Hepatocyte (in vitro differentiated cells): ENCODE measurements around the gene SYNGAP1. TPM values are rescaled to one million over a fixed set of nuclear protein-coding genes. Genes with fewer than 3 reads are reported as not detected.
"Not testable (repeated sequence)": the region's sequence is repeated elsewhere in the genome, so short reads cannot be mapped to it uniquely, and the experiment has no call there.

Experiments
- DNase-seq: peaks from one replicate; pipeline ENCODE4 v3.0.0-alpha.2; 2016; ENCODE audit warnings: low spot score
- H2AFZ ChIP-seq: fragments of 200-600 bp; sonication (generic); 2 replicates; pipeline ENCODE4 v1.6.0; 2016; ENCODE audit warnings: antibody characterized with exemption, mild to moderate bottlenecking
- H3K27ac ChIP-seq: fragments of 200-600 bp; sonication (generic); 2 replicates; pipeline ENCODE4 v1.5.1; 2016; ENCODE audit warnings: mild to moderate bottlenecking
- H3K27me3 ChIP-seq: fragments of 200-600 bp; sonication (generic); 2 replicates; pipeline ENCODE4 v1.6.1; 2016
- H3K36me3 ChIP-seq: fragments of 200-600 bp; sonication (generic); replicated peaks from 2 replicates; pipeline ENCODE4 v1.5.1; 2016; ENCODE audit warnings: low read depth; ENCODE audit not compliant: insufficient read depth
- H3K4me1 ChIP-seq: fragments of 200-600 bp; sonication (generic); 2 replicates; pipeline ENCODE4 v1.5.1; 2016; ENCODE audit warnings: mild to moderate bottlenecking, moderate library complexity; ENCODE audit not compliant: insufficient read depth
- H3K4me2 ChIP-seq: fragments of 200-600 bp; sonication (generic); 2 replicates; pipeline ENCODE4 v1.6.0; 2016
- H3K4me3 ChIP-seq: fragments of 200-600 bp; sonication (generic); 2 replicates; pipeline ENCODE4 v1.5.1; 2016; ENCODE audit warnings: mild to moderate bottlenecking
- H3K79me2 ChIP-seq: fragments of 200-600 bp; sonication (generic); 2 replicates; pipeline ENCODE4 v1.6.0; 2017; ENCODE audit warnings: mild to moderate bottlenecking
- H3K9me2 ChIP-seq: fragments of 200-600 bp; sonication (generic); replicated peaks from 2 replicates; pipeline ENCODE4 v1.6.0; 2017; ENCODE audit warnings: mild to moderate bottlenecking; ENCODE audit not compliant: insufficient read depth
- H3K9me3 ChIP-seq: fragments of 200-600 bp; sonication (generic); 2 replicates; pipeline ENCODE4 v1.5.1; 2016; ENCODE audit warnings: low read depth, mild to moderate bottlenecking
- H4K20me1 ChIP-seq: fragments of 200-600 bp; sonication (generic); 2 replicates; pipeline ENCODE4 v1.6.0; 2016; ENCODE audit warnings: mild to moderate bottlenecking; ENCODE audit not compliant: insufficient read depth, poor library complexity, severe bottlenecking
- CTCF ChIP-seq: fragments of 200-600 bp; sonication (generic); IDR thresholded peaks from 2 replicates; pipeline ENCODE4 v1.5.1; 2016; ENCODE audit warnings: antibody characterized with exemption, mild to moderate bottlenecking; ENCODE audit not compliant: poor library complexity
- EZH2 ChIP-seq: fragments of 200-600 bp; sonication (generic); IDR thresholded peaks from 2 replicates; pipeline ENCODE4 v1.6.1; 2016; ENCODE audit warnings: antibody characterized with exemption, mild to moderate bottlenecking, borderline replicate concordance
- EZH2phosphoT487 ChIP-seq: fragments of 200-600 bp; sonication (generic); IDR thresholded peaks from one replicate; pipeline ENCODE4 v1.6.1; 2018; ENCODE audit warnings: antibody characterized with exemption, mild to moderate bottlenecking, low read depth, moderate library complexity; ENCODE audit not compliant: unreplicated experiment, severe bottlenecking
- WGBS: methylation state at CpG from one replicate; pipeline ENCODE4 v1.1.6; 2016; ENCODE audit warnings: low lambda C conversion rate; ENCODE audit errors: missing lambda C conversion rate; 5-methylcytosine and 5-hydroxymethylcytosine counted together
- polyA plus RNA-seq: library from polyadenylated mRNA; unstranded; fragments of >200 nt; fragmentation: Nextera tagmentation; extraction: Ambion mirVana; gene quantifications from 2 replicates; pipeline ENCODE4 v1.2.1, GENCODE V29; 2016
- total RNA-seq: library from RNA; depleted of rRNA; stranded (reverse); fragments of >200 nt; gene quantifications from 2 replicates; pipeline ENCODE4 v1.2.3, GENCODE V29; 2014

SYNGAP1 gene
- total RNA-seq (5.3 and 6.6 TPM in 2 replicates), polyA plus RNA-seq (4.9 and 5.7 TPM in 2 replicates)

GRCh38 chr6:33419580-33420490, at the start of gene SYNGAP1:
SYNGAP1 (plus strand) TSS chr6:33420065; CDS start chr6:33420265, 200 bp downstream.
- H3K79me2 ChIP-seq: peaks cover 53% of the 10 kb centered on the region

GRCh38 chr6:33371901-33372300, 48.0 kb upstream of the SYNGAP1 start:
- H3K4me3 ChIP-seq, H3K9me2 ChIP-seq, DNase-seq, H3K4me1 ChIP-seq, H3K27me3 ChIP-seq, H3K4me2 ChIP-seq, H4K20me1 ChIP-seq, H3K27ac ChIP-seq, H3K36me3 ChIP-seq, H3K9me3 ChIP-seq, H3K79me2 ChIP-seq, H2AFZ ChIP-seq: not testable (repeated sequence)
- 89% methylated on average over 8 of the region's 8 CpGs for WGBS

More at GRCh38 chr6:33419580-33420490, at the start of gene SYNGAP1:
- Histone ChIP-seq H4K20me1 (peaks cover 3% of the 10 kb centered on the region), H3K4me1 (peaks cover 32% of the 10 kb centered on the region), H3K4me3 (peak within 1 kb of the TSS; percentile 17), H3K36me3 (no peaks in the 10 kb centered on the region), H3K9me2 (no peaks in the 10 kb centered on the region), H3K4me2 (peak within 1 kb of the TSS; percentile 75), H3K27ac (peak within 1 kb of the TSS; percentile 96), H2AFZ (peak within 1 kb of the TSS; percentile 62), H3K27me3 (no peaks in the 10 kb centered on the region), H3K9me3 (no peaks in the 10 kb centered on the region)
- TF ChIP-seq CTCF (no peak), EZH2phosphoT487 (no peak), EZH2 (no peak)
- peak; percentile 75 for DNase-seq
- WGBS: 17% methylated on average over 2 of the region's 22 CpGs

DNA sequence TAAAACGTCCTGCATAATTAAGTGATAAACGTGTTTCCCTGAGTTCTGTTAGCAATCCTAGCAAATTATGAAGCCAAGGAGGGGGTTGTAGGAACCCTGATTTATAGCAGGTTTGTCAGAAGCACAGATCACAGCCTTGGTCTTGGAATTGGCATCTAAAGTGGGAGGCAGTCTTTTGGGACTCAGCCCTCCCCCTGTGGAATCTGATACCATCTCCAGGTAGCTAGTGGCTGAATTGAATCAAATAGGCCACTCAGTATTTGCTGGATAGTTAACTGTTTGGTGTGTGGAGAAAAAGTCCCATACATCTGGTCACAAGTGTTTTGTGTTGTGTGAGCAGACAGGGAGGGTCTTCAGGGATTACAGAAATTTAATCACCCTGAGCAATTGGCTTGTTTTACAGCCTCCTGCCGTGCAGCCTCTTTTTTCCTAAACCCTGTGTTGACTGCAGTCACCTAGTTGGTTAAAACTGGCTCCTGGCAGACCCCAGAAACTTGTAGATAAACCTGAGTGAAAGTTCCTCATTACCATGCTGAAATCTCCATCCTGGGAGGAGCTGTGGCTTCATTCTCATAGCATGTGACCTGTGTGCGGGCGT, 47.2 kb upstream of the SYNGAP1 start:
- Histone ChIP-seq H3K4me2 (no peak overlapping the region), H2AFZ (no peak overlapping the region), H3K27me3 (no peaks in the 10 kb centered on the region), H3K79me2 (no peaks in the 10 kb centered on the region), H3K27ac (no peak overlapping the region), H3K9me3 (no peaks in the 10 kb centered on the region), H3K4me1 (peaks cover 5% of the 10 kb centered on the region), H4K20me1 (no peaks in the 10 kb centered on the region), H3K9me2 (no peaks in the 10 kb centered on the region), H3K36me3 (no peaks in the 10 kb centered on the region), H3K4me3 (no peak overlapping the region)
- TF ChIP-seq EZH2 (no peak), CTCF (no peak), EZH2phosphoT487 (no peak)
- WGBS: 38% methylated on average over 5 of the region's 5 CpGs
- DNase-seq: no peak
